Measurements from ENCODE around the gene ZNF692. TPM values are rescaled to one million over a fixed set of nuclear protein-coding genes. Genes with fewer than 3 reads are reported as not detected.
A peak's percentile ranks its signal among the peaks of the same experiment; 100 is the strongest.
"Not testable (repeated sequence)": the region's sequence is repeated elsewhere in the genome, so short reads cannot be mapped to it uniquely, and the experiment has no call there.

Gene ZNF692
- total RNA-seq, 1 donor from 2014 or later: 16.5 TPM

- DNase-seq: no peak
These were observed 10.3 kb downstream of the ZNF692 start for GRCh38 chr1:248848602-248849001.

DNA sequence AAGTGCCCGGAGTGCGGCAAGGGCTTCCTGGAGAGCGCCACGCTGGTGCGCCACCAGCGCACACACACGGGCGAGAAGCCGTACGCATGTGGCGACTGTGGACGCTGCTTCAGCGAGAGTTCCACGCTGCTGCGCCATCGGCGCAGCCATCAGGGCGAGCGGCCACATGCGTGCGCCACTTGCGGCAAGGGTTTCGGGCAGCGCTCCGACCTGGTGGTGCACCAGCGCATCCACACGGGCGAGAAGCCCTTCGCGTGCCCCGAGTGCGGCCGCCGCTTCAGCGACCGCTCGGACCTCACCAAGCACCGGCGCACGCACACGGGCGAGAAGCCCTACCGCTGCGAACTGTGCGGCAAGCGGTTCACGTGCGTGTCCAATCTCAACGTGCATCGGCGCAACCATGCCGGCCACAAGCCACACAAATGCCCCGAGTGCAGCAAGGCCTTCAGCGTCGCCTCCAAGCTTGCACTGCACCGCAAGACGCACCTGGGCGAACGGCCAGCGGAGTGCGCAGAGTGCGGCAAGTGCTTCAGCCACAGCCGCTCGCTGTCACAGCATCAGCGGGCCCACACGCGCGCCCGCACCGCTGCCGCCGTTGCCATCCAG is 10.8 kb downstream of the ZNF692 start:
- no peak for DNase-seq

DNA sequence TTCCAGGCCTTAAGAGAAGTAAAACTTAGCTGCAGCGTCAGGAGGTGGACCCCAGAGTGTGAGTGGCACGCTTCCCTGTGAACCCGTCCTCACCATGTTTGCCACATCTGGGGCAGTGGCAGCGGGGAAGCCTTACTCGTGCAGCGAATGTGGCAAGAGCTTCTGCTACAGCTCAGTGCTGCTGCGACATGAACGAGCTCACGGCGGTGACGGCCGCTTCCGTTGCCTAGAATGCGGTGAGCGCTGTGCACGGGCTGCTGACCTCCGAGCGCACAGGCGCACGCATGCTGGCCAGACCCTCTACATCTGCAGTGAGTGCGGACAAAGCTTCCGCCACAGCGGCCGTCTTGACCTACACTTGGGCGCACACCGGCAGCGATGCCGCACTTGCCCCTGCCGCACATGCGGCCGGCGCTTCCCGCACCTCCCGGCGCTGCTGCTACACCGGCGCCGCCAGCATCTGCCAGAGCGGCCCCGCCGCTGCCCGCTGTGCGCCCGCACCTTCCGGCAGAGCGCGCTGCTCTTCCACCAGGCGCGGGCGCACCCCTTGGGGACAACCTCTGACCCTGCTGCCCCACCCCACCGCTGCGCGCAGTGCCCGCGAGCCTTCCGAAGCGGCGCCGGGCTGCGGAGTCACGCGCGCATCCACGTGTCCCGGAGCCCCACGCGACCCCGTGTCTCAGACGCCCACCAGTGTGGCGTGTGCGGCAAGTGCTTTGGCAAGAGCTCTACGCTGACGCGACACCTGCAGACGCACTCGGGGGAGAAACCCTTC is 11.5 kb downstream of the ZNF692 start:
- DNase-seq: no peak

GRCh38 chr1:248844526-248844925 is 14.4 kb downstream of the ZNF692 start:
- DNase-seq: no peak

DNA sequence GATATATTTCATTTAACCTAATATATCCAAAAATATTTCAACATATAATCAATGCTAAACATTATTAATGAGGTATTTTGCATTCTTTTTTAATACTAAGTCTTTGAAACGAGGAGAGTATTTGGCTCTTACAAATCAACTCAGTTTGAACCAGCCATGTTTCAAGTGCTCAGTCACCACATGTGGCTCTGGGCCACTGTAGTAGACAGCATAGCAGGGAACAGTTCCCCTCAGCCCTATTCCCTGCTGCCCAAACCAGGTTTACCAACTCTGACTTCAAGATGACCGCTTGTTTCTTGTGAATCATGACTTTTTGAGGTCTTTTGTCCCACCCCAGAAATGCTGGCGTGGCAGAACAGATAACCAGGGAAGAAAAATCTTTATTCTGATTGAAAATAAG is 15.2 kb downstream of the ZNF692 start:
- DNase-seq: no peak

- no peak for DNase-seq
These were observed 16.0 kb downstream of the ZNF692 start for GRCh38 chr1:248842781-248843331.

DNA sequence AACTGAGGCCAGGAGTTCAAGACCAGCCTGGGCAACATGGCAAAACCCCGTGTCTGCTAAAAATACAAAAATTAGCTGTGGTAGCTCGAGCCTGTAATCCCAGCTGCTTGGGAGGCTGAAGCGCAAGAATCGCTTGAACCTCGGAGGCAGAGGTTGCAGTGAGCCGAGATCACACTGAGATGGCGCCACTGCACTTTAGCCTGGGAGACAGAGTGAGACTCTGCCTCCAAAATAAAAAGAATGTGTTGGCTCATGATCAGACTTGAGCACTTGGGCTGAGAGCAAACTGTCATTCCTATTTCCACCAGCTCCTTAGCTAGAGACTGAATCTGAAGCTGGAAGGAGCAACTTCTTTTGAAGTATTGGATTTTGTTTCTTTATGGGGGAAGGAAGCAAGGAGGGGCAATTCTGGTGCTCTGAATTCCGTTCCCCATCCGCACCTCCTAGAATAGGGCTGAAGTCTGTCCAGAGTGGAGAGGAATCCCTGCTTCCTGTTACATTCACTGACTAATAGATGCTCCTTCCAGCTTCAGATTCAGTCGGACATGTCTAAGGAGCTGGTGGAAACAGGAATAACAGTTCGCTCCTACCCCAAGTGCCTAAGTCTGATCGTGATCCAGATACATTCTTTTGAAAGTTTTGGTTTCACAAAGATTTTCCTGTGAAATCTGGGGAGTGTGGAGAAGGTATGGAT is 17.0 kb downstream of the ZNF692 start:
- DNase-seq: peak; percentile 69

DNA sequence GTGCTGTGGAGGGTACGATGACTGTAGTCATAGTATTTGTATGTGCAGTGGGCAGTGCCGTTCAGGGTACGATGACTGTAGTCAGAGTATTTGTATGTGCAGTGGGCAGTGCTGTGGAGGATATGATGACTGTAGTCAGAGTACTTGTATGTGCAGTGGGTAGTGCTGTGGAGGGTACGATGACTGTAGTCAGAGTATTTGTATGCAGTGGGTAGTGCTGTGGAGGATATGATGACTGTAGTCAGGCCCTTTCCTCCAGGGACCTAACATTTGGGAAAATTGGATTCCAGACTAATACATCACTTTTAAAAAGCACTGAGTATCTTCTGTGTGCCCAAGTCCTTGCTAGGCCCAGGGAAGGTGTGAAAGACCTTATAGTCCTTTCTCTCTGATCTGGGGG is 17.9 kb downstream of the ZNF692 start:
- DNase-seq: no peak

DNA sequence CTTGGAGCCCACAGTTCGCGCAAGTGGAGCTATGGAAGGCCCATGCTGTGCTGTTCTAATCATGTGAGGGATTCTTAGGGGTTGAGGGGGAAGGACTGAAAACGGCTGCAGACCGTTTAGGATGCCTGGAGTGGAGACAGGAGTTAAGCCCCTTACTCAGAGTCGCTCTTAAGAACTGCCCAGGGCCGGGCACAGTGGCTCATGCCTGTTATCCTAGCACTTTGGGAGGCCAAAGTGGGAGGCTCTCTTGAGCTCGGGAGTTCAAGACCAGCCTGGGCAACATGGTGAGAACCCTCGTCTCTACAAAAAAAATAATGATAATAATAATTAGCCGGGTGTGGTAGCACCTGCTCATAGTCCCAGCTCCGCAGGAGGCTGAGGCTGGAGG is 19.7 kb downstream of the ZNF692 start:
- no peak for DNase-seq

GRCh38 chr1:248838357-248839167 is 20.3 kb downstream of the ZNF692 start:
- DNase-seq: peak; percentile 88

DNA sequence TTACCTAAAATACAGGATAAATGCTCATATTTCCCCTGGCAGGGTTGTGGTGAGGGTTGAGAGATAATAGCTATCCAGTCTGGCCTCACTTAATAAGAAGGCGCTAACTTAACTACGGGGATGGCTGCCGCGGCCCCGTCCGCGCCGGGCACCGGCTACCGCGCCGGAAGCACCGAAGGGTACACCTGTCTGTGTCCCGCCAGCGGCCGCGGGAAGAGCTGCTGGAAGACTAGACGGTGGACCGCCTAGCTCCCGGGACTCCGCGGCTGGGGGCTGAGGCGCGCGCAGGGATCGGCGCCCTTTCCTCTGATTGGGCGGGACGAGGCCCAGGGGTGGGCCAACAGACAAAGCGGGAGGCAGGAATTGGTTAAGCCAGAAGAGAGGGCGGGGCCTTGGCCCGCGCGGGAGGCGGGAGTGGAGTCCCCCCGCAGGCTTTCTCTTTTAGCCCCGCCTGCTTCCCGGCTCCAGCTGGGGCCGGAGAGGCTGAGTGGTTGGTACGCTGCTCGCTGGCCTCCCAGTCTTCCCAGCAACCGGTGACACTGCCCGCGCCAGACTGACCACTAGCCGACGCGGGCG is 21.0 kb downstream of the ZNF692 start, which contains the start of gene ZNF672:
Gene ZNF672, plus strand, starts transcription at position 444 of the 576 bp plus-strand sequence. CDS start 9,051 bp downstream, outside the sequence.
- peak; percentile 98 for DNase-seq

GRCh38 chr1:248837045-248837780 is 21.7 kb downstream of the ZNF692 start:
- DNase-seq: no peak

GRCh38 chr1:248834343-248834940 is 24.4 kb downstream of the ZNF692 start:
- peak; percentile 59 for DNase-seq

- DNase-seq: no peak
These were observed 27.0 kb downstream of the ZNF692 start for GRCh38 chr1:248831842-248832241.

DNA sequence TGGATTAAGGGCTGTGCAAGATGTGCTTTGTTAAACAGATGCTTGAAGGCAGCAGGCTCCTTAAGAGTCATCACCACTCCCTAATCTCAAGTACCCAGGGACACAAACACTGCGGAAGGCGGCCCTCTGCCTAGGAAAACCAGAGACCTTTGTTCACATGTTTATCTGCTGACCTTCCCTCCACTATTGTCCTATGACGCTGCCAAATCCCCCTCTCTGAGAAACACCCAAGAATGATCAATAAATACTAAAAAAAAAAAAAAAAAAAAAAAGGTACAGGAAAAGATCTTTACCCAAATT is 28.2 kb downstream of the ZNF692 start:
- not testable (repeated sequence) for DNase-seq

DNA sequence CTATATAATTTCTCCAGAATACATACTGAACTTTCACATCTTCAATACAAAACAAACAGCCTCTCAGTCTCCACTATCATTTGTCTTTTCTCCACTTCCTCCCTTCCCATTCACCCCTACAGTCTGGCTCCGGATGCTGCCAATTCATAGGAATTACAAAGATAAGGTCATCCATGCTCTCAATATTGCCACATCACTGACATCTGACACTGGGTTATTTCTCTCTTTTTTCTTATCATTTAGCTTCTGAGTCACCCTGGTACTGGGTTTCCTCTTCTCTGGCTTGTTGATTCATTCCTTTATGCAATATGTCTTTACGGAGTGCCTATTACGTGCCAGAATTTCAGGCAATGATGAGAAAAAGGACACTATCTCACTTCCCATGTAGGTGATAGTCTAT is 30.0 kb downstream of the ZNF692 start:
- peak; percentile 43 for DNase-seq

- DNase-seq: peak; percentile 97
These were observed 32.8 kb downstream of the ZNF692 start, which contains the start of gene SH3BP5L for GRCh38 chr1:248825909-248826760. Gene SH3BP5L, minus strand, starts transcription at chr1:248825915. Its CDS starts 980 bp downstream, at chr1:248824935.

GRCh38 chr1:248825573-248825908 is 33.3 kb downstream of the ZNF692 start:
- DNase-seq: no peak

DNA sequence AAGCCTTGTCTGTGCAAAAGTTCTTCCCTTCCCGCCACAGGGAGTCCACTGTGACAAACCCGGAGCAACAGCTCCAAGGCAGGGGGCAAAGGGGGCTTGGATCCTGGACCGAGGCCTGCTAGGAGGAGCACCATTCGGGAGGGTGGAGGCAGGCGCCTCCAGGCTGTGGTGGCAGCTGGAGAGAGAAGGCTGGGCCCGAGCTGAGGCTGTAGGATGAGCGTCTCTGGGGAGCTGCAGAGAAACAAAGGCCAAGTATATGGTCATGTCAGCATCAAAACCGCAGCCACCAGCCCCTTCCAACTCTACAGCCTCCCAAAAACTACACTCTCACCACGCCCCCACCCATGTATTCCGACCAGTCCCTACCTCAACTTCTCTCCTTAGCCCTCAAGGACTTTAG is 33.7 kb downstream of the ZNF692 start:
- DNase-seq: peak; percentile 9

GRCh38 chr1:248824701-248825100 is 34.2 kb downstream of the ZNF692 start:
- no peak for DNase-seq
